Bronchial epithelial cell (primary cell): ENCODE measurements around the gene STK32B. TPM values are rescaled to one million over a fixed set of nuclear protein-coding genes. Genes with fewer than 3 reads are reported as not detected.

Source experiments
- DNase-seq: peaks from one replicate; pipeline ENCODE4 v3.0.0-alpha.2; 2010; ENCODE audit warnings: low read depth
- FAIRE-seq: peaks from 2 replicates; lab custom pipeline; 2011; peaks lifted over from hg19 to GRCh38; lab: Jason Lieb, UNC
- H3K27me3 ChIP-seq: 2 replicates; pipeline ENCODE4 v1.5.1; 2011; ENCODE audit warnings: low read length; ENCODE audit not compliant: control insufficient read depth, insufficient read depth
- H3K36me3 ChIP-seq: 2 replicates; pipeline ENCODE4 v1.5.1; 2011; ENCODE audit warnings: low read length; ENCODE audit not compliant: control insufficient read depth, insufficient read depth
- H3K4me3 ChIP-seq: 2 replicates; pipeline ENCODE4 v1.5.1; 2011; ENCODE audit warnings: mild to moderate bottlenecking, low read depth, low read length, control low read depth
- CTCF ChIP-seq: IDR thresholded peaks from 2 replicates; pipeline ENCODE4 v1.5.1; 2011; ENCODE audit warnings: mild to moderate bottlenecking, moderate library complexity, low read length, control low read depth, inconsistent platforms; ENCODE audit not compliant: insufficient read depth, severe bottlenecking
- total RNA-seq: library from RNA; depleted of rRNA; stranded (reverse); fragments of >200 nt; gene quantifications from 2 replicates; pipeline ENCODE4 v1.2.1, GENCODE V29; 2014

STK32B gene
- total RNA-seq, 1 donor from 2014 or later = under 0.01 TPM

- TF ChIP-seq CTCF = no peak
- H3K36me3 ChIP-seq = no peaks in the 10 kb centered on the region
- DNase-seq (peak; percentile 3), FAIRE-seq (no peak)
- H3K4me3 ChIP-seq = no peak overlapping the region
- H3K27me3 ChIP-seq = no peaks in the 10 kb centered on the region
Observed at GRCh38 chr4:5474756-5475155, 423.5 kb downstream of the STK32B start.

DNA sequence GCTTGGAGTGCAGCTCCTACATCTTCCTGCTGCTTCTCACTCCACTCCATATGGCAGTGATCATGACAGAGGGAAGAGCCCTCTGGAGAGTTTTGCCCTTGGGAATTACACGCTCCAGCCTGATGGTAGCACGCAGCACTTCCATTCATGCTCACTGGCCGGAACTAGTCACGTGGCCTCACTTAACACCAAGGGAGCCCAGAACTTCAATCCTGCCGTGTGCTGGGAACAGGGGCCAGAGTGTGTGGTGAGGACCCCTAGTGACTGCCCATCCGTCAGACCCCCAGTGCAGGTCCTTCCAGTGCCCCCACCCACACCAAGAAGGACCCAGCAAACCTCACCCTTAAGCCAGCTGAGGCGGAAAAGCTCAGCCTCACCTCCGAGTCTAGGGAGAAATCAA lies 426.3 kb downstream of the STK32B start:
- FAIRE-seq = peak; percentile 58
- TF ChIP-seq CTCF = no peak

DNA sequence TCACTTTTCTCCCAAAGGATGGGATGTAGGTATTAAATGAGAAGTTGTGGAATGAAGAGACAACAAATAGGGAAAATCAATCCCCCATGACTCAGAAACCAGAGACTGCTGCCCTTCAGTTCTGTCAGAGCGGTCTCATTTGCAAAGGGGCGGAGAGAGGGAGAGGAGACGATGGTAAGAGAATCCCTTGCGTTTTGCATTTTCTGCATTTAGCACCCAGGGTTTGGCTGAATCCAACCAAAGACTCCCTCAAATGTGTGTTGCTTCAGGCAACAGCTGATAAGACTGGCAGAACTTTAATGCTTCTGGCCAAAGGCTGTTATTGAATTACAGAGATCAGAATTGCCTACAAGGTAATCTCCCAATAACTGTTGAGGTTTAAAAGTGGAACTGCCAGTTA lies 426.9 kb downstream of the STK32B start:
- Histone ChIP-seq H3K4me3 (no peak overlapping the region), H3K36me3 (no peaks in the 10 kb centered on the region), H3K27me3 (no peaks in the 10 kb centered on the region)
- FAIRE-seq = no peak
- no peak for DNase-seq
- TF ChIP-seq CTCF = no peak

More for the DNA sequence above, 426.3 kb downstream of the STK32B start:
- H3K27me3 ChIP-seq = no peaks in the 10 kb centered on the region
- H3K4me3 ChIP-seq = no peak overlapping the region
- DNase-seq = no peak
- H3K36me3 ChIP-seq = no peaks in the 10 kb centered on the region

- no peaks in the 10 kb centered on the region for H3K27me3 ChIP-seq
- TF ChIP-seq CTCF = no peak
- H3K4me3 ChIP-seq = no peak overlapping the region
- FAIRE-seq (no peak), DNase-seq (no peak)
- H3K36me3 ChIP-seq = no peaks in the 10 kb centered on the region
Observed at GRCh38 chr4:5478697-5479096, 427.4 kb downstream of the STK32B start.

GRCh38 chr4:5479518-5480060 lies 428.3 kb downstream of the STK32B start:
- no peak for TF ChIP-seq CTCF
- Histone ChIP-seq H3K36me3 (no peaks in the 10 kb centered on the region), H3K4me3 (no peak overlapping the region), H3K27me3 (no peaks in the 10 kb centered on the region)
- FAIRE-seq = no peak
- DNase-seq = no peak

GRCh38 chr4:5488413-5488812 lies 437.1 kb downstream of the STK32B start:
- DNase-seq (no peak), FAIRE-seq (no peak)
- no peaks in the 10 kb centered on the region for H3K27me3 ChIP-seq
- no peaks in the 10 kb centered on the region for H3K36me3 ChIP-seq
- no peak for TF ChIP-seq CTCF
- H3K4me3 ChIP-seq = no peak overlapping the region
